Measurements from ENCODE around the gene KMO. TPM values are rescaled to one million over a fixed set of nuclear protein-coding genes. Genes with fewer than 3 reads are reported as not detected.

Gene KMO
- total and polyA plus RNA-seq, 5 donors from 2014 or later: 0.03 to 2.2 TPM; not detected in 3

DNA sequence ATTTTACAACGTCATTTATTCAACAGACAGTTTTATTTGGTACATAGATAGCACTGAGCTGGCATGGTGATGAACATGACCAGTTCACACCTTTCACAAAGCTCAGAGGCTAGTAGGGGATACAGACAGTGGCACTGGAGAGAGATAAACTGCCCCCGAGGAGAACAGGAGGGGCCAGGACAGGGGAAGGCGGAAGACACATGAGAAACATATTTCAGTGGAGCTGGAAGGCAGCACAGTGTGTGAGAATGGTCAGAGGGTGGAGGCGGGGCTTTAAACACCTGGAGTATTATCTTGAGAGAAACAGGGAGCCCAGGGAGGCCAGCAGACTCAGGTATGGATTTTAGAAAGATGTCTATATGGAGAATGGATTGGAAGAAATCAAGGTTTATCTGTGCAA lies 58.5 kb downstream of the KMO start:
- H3K4me1 Mint-ChIP-seq: no peaks in the 10 kb centered on the region

DNA sequence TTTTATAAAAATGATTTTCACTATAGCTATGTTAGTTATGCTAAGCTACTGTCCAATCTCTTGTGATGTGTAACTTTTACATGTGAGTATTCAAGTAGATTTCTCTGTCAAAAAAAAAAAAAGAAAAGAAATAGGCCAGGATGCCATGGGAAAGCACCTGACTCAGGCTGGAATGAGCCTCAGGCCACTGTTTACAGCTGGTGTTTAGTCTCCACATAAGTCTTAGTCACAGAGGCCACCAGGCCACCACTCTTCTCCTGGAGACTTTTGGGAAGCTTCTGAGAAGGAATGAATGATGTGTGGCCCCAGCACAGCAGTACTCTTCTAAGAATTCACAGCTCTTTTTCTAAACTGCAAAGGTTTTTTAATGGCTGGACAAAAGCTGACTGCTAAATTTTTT lies 59.1 kb downstream of the KMO start:
- Mint-ChIP-seq H3K4me3 (no peak overlapping the region), H3K4me1 (no peaks in the 10 kb centered on the region), H3K9me3 (no peaks in the 10 kb centered on the region), H3K27me3 (no peaks in the 10 kb centered on the region), H3K27ac (no peak overlapping the region), H3K36me3 (peaks cover 8% of the 10 kb centered on the region)
- DNase-seq (no peak), ATAC-seq (ENCODE audit: low read depth in 2 of 2) (no peak)
- no peaks in the 10 kb centered on the region for H3K27me3 ChIP-seq (ENCODE audit: control insufficient read depth, insufficient read depth, low read length)
- no peak overlapping the region for H3K4me3 ChIP-seq (ENCODE audit: low read depth, low read length)
- no peaks in the 10 kb centered on the region for H3K4me1 ChIP-seq (ENCODE audit: control insufficient read depth, insufficient read depth, low read length, poor library complexity, severe bottlenecking)
- no peak overlapping the region for H3K27ac ChIP-seq (ENCODE audit: insufficient read depth, low read length, poor library complexity, severe bottlenecking)
- no peaks in the 10 kb centered on the region for H3K36me3 ChIP-seq (ENCODE audit: control insufficient read depth, insufficient read depth, low read length)
- no peaks in the 10 kb centered on the region for H3K9me3 ChIP-seq (ENCODE audit: control insufficient read depth in 2 of 2, low read length in 2 of 2)

More for the DNA sequence above, 58.5 kb downstream of the KMO start:
- H3K4me3 Mint-ChIP-seq: no peak overlapping the region
- peak overlapping the region in 1 of 3 donors; percentile 21 for H3K27ac Mint-ChIP-seq
- Histone ChIP-seq H3K4me1 (ENCODE audit: control insufficient read depth, insufficient read depth, low read length, poor library complexity, severe bottlenecking) (no peaks in the 10 kb centered on the region), H3K27ac (ENCODE audit: insufficient read depth, low read length, poor library complexity, severe bottlenecking) (no peak overlapping the region), H3K9me3 (ENCODE audit: control insufficient read depth in 2 of 2, low read length in 2 of 2) (no peaks in the 10 kb centered on the region), H3K4me3 (ENCODE audit: low read depth, low read length) (no peak overlapping the region), H3K27me3 (ENCODE audit: control insufficient read depth, insufficient read depth, low read length) (no peaks in the 10 kb centered on the region), H3K36me3 (ENCODE audit: control insufficient read depth, insufficient read depth, low read length) (no peaks in the 10 kb centered on the region)
- H3K9me3 Mint-ChIP-seq: no peaks in the 10 kb centered on the region
- ATAC-seq (ENCODE audit: low read depth in 2 of 2): no peak
- H3K36me3 Mint-ChIP-seq: peaks cover 8% of the 10 kb centered on the region
- no peaks in the 10 kb centered on the region for H3K27me3 Mint-ChIP-seq
- DNase-seq: no peak

DNA sequence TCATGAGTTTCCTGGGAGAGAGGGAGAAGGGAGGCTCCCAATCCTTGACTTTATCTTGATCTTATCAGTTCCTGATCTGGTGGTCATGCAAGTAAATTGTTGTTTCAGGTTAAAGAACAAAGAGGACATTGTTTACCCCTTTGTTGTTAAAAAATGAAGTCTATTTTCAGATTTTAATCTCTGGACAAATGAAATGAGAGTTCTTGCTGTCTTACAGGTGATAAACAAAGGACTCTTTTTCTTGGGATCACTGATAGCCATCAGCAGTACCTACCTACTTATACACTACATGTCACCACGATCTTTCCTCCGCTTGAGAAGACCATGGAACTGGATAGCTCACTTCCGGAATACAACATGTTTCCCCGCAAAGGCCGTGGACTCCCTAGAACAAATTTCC lies 59.6 kb downstream of the KMO start:
- H3K27me3 ChIP-seq (ENCODE audit: control insufficient read depth, insufficient read depth, low read length): no peaks in the 10 kb centered on the region
- no peaks in the 10 kb centered on the region for H3K36me3 ChIP-seq (ENCODE audit: control insufficient read depth, insufficient read depth, low read length)
- no peaks in the 10 kb centered on the region for H3K27me3 Mint-ChIP-seq
- H3K4me3 Mint-ChIP-seq: no peak overlapping the region
- ATAC-seq (ENCODE audit: low read depth in 2 of 2) (no peak), DNase-seq (no peak)
- no peak overlapping the region for H3K27ac ChIP-seq (ENCODE audit: insufficient read depth, low read length, poor library complexity, severe bottlenecking)
- H3K27ac Mint-ChIP-seq: no peak overlapping the region
- no peaks in the 10 kb centered on the region for H3K9me3 ChIP-seq (ENCODE audit: control insufficient read depth in 2 of 2, low read length in 2 of 2)
- no peaks in the 10 kb centered on the region for H3K9me3 Mint-ChIP-seq
- H3K4me1 ChIP-seq (ENCODE audit: control insufficient read depth, insufficient read depth, low read length, poor library complexity, severe bottlenecking): no peaks in the 10 kb centered on the region
- no peak overlapping the region for H3K4me3 ChIP-seq (ENCODE audit: low read depth, low read length)
- peaks cover 8% of the 10 kb centered on the region for H3K36me3 Mint-ChIP-seq
- no peaks in the 10 kb centered on the region for H3K4me1 Mint-ChIP-seq

DNA sequence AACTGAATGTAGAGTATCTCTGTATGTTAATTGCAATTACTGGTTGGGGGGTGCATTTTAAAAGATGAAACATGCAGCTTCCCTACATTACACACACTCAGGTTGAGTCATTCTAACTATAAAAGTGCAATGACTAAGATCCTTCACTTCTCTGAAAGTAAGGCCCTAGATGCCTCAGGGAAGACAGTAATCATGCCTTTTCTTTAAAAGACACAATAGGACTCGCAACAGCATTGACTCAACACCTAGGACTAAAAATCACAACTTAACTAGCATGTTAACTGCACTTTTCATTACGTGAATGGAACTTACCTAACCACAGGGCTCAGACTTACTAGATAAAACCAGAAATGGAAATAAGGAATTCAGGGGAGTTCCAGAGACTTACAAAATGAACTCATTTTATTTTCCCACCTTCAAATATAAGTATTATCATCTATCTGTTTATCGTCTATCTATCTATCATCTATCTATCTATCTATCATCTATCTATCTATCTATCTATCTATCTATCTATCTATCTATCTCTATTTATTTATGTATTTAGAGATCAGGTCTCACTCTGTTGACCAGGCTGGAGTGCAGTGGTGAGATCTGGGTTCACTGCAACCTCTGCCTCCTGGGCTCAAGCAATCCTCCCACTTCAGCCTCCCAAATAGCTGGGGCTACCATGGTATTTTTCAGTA lies 60.2 kb downstream of the KMO start:
- Mint-ChIP-seq H3K4me3 (no peak overlapping the region), H3K9me3 (no peaks in the 10 kb centered on the region), H3K27me3 (no peaks in the 10 kb centered on the region), H3K36me3 (peaks cover 8% of the 10 kb centered on the region), H3K4me1 (no peaks in the 10 kb centered on the region), H3K27ac (peak overlapping the region in 1 of 3 donors; percentile 20)
- DNase-seq: no peak
- Histone ChIP-seq H3K36me3 (ENCODE audit: control insufficient read depth, insufficient read depth, low read length) (no peaks in the 10 kb centered on the region), H3K27me3 (ENCODE audit: control insufficient read depth, insufficient read depth, low read length) (no peaks in the 10 kb centered on the region), H3K4me1 (ENCODE audit: control insufficient read depth, insufficient read depth, low read length, poor library complexity, severe bottlenecking) (no peaks in the 10 kb centered on the region), H3K27ac (ENCODE audit: insufficient read depth, low read length, poor library complexity, severe bottlenecking) (no peak overlapping the region), H3K9me3 (ENCODE audit: control insufficient read depth in 2 of 2, low read length in 2 of 2) (no peaks in the 10 kb centered on the region), H3K4me3 (ENCODE audit: low read depth, low read length) (no peak overlapping the region)
- ATAC-seq (ENCODE audit: low read depth in 2 of 2): peak in 1 of 2 donors; percentile 37

DNA sequence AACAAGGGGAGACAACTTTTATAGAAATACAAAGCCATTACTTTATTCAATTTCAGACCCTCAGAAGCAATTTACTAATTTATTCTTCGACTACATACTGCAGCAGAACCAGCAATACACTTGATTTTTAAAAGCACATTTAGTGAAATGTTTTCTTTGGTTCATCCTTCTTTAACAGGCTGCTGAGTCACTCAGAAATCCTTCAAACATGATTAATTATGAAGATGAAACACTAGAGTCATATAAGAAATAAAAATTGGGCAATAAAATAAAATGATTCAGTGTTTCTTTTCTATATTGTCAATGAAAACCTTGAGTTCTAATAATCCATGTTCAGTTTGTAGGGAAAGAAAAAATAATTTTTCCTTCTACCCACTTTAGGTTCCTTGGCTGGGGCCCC lies 61.0 kb downstream of the KMO start:
- Histone ChIP-seq H3K36me3 (ENCODE audit: control insufficient read depth, insufficient read depth, low read length) (no peaks in the 10 kb centered on the region), H3K4me3 (ENCODE audit: low read depth, low read length) (no peak overlapping the region), H3K27me3 (ENCODE audit: control insufficient read depth, insufficient read depth, low read length) (no peaks in the 10 kb centered on the region), H3K9me3 (ENCODE audit: control insufficient read depth in 2 of 2, low read length in 2 of 2) (no peaks in the 10 kb centered on the region), H3K4me1 (ENCODE audit: control insufficient read depth, insufficient read depth, low read length, poor library complexity, severe bottlenecking) (no peaks in the 10 kb centered on the region), H3K27ac (ENCODE audit: insufficient read depth, low read length, poor library complexity, severe bottlenecking) (no peak overlapping the region)
- H3K27ac Mint-ChIP-seq: peak overlapping the region in 1 of 3 donors; percentile 20
- peaks cover 8% of the 10 kb centered on the region for H3K36me3 Mint-ChIP-seq
- no peak for ATAC-seq (ENCODE audit: low read depth in 2 of 2)
- H3K4me3 Mint-ChIP-seq: no peak overlapping the region
- no peak for DNase-seq
- H3K9me3 Mint-ChIP-seq: no peaks in the 10 kb centered on the region
- H3K4me1 Mint-ChIP-seq: no peaks in the 10 kb centered on the region
- no peaks in the 10 kb centered on the region for H3K27me3 Mint-ChIP-seq

DNA sequence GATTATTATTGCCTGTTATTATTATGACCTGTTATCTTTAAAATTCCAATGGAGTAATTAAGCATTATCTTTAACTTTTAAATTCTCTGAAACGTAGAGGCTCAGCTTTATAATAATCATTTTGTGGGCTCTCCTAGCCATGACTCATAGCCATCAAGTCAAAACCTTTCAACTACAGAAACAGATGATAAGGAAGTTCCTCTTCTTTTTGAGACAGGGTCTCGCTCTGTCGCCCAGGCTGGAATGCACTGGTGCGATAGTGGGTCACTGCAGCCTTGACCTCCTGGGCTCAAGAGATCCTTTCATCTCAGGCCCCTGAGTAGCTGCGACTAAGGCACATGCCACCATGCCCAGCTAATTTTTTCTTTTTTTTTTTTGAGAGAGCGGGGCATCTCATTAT lies 64.5 kb downstream of the KMO start:
- no peaks in the 10 kb centered on the region for H3K36me3 ChIP-seq (ENCODE audit: control insufficient read depth, insufficient read depth, low read length)
- H3K27me3 ChIP-seq (ENCODE audit: control insufficient read depth, insufficient read depth, low read length): no peaks in the 10 kb centered on the region

DNA sequence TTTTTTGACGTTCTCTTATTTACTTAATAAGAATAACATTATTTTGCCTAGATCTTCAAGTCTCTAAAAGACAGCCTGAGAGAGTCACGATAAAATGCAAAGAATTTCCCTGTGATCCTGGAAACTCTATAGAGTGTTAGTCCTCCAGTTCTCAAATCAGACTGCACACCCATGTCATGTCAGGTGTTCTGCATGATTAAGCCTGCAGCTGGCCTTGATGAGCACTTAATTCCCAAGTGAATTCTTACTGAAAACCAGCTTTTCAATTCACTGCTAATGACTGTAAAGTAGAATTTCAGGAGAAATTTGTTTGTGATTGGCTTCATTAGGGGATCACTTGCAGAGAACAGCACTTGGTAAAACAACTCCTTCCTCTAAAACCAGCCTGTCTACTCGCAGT lies 66.1 kb downstream of the KMO start:
- H3K4me3 ChIP-seq (ENCODE audit: low read depth, low read length): no peak overlapping the region
- no peak overlapping the region for H3K27ac Mint-ChIP-seq

More for the DNA sequence above, 64.5 kb downstream of the KMO start:
- Mint-ChIP-seq H3K27me3 (no peaks in the 10 kb centered on the region), H3K9me3 (no peaks in the 10 kb centered on the region), H3K4me1 (peaks cover 0 to 6% (median 0%) of the 10 kb centered on the region in 4 donors), H3K4me3 (no peak overlapping the region), H3K36me3 (peaks cover 16% of the 10 kb centered on the region), H3K27ac (no peak overlapping the region)
- ATAC-seq (ENCODE audit: low read depth in 2 of 2): no peak
- Histone ChIP-seq H3K4me3 (ENCODE audit: low read depth, low read length) (no peak overlapping the region), H3K9me3 (ENCODE audit: control insufficient read depth in 2 of 2, low read length in 2 of 2) (no peaks in the 10 kb centered on the region), H3K27ac (ENCODE audit: insufficient read depth, low read length, poor library complexity, severe bottlenecking) (no peak overlapping the region), H3K4me1 (ENCODE audit: control insufficient read depth, insufficient read depth, low read length, poor library complexity, severe bottlenecking) (no peaks in the 10 kb centered on the region)
- no peak for DNase-seq

DNA sequence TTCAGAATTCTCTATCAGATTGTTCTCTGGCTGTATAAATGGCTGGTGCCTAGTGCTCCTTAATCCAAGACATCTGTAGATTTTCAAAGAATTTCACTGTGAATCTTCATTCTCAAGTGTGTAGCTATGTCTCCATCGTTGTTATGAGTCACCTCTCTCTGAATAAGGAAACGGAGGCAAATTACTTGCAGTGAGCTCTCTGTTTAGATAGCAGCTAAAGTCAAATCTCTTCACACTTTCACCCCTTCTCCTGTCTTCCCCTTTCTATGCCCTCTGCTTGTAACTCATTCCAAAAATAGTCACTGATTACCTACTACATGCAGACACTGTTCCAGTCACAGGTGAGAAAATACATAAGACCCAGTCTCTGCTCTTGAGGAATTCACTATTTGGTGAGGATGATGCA lies 68.3 kb downstream of the KMO start:
- H3K27me3 Mint-ChIP-seq: no peaks in the 10 kb centered on the region
- H3K4me1 Mint-ChIP-seq: peaks cover 0 to 6% (median 0%) of the 10 kb centered on the region in 4 donors
- no peak for DNase-seq
- H3K27ac Mint-ChIP-seq: no peak overlapping the region
- Histone ChIP-seq H3K36me3 (ENCODE audit: control insufficient read depth, insufficient read depth, low read length) (no peaks in the 10 kb centered on the region), H3K4me3 (ENCODE audit: low read depth, low read length) (no peak overlapping the region), H3K27ac (ENCODE audit: insufficient read depth, low read length, poor library complexity, severe bottlenecking) (no peak overlapping the region), H3K9me3 (ENCODE audit: control insufficient read depth in 2 of 2, low read length in 2 of 2) (no peaks in the 10 kb centered on the region), H3K4me1 (ENCODE audit: control insufficient read depth, insufficient read depth, low read length, poor library complexity, severe bottlenecking) (no peaks in the 10 kb centered on the region), H3K27me3 (ENCODE audit: control insufficient read depth, insufficient read depth, low read length) (no peaks in the 10 kb centered on the region)
- ATAC-seq (ENCODE audit: low read depth in 2 of 2): no peak
- H3K9me3 Mint-ChIP-seq: no peaks in the 10 kb centered on the region
- H3K36me3 Mint-ChIP-seq: peaks cover 27% of the 10 kb centered on the region
- no peak overlapping the region for H3K4me3 Mint-ChIP-seq

More for the DNA sequence above, 66.1 kb downstream of the KMO start:
- Histone ChIP-seq H3K4me1 (ENCODE audit: control insufficient read depth, insufficient read depth, low read length, poor library complexity, severe bottlenecking) (no peaks in the 10 kb centered on the region), H3K36me3 (ENCODE audit: control insufficient read depth, insufficient read depth, low read length) (no peaks in the 10 kb centered on the region), H3K27ac (ENCODE audit: insufficient read depth, low read length, poor library complexity, severe bottlenecking) (no peak overlapping the region), H3K9me3 (ENCODE audit: control insufficient read depth in 2 of 2, low read length in 2 of 2) (no peaks in the 10 kb centered on the region), H3K27me3 (ENCODE audit: control insufficient read depth, insufficient read depth, low read length) (no peaks in the 10 kb centered on the region)
- no peak for ATAC-seq (ENCODE audit: low read depth in 2 of 2)
- Mint-ChIP-seq H3K36me3 (peaks cover 32% of the 10 kb centered on the region), H3K27me3 (no peaks in the 10 kb centered on the region), H3K4me3 (no peak overlapping the region), H3K9me3 (no peaks in the 10 kb centered on the region), H3K4me1 (peaks cover 0 to 6% (median 0%) of the 10 kb centered on the region in 4 donors)
- DNase-seq: no peak

Data from CD4-positive, CD25-positive, alpha-beta regulatory T cell (primary cell).